ENCODE data around the gene HYOU1. TPM values are rescaled to one million over a fixed set of nuclear protein-coding genes. Genes with fewer than 3 reads are reported as not detected.

The HYOU1 gene
- polyA plus RNA-seq, 1 donor (not counting 4 experiments of a cell fraction or from before 2014, with no cell fraction given), result 119 TPM

DNA sequence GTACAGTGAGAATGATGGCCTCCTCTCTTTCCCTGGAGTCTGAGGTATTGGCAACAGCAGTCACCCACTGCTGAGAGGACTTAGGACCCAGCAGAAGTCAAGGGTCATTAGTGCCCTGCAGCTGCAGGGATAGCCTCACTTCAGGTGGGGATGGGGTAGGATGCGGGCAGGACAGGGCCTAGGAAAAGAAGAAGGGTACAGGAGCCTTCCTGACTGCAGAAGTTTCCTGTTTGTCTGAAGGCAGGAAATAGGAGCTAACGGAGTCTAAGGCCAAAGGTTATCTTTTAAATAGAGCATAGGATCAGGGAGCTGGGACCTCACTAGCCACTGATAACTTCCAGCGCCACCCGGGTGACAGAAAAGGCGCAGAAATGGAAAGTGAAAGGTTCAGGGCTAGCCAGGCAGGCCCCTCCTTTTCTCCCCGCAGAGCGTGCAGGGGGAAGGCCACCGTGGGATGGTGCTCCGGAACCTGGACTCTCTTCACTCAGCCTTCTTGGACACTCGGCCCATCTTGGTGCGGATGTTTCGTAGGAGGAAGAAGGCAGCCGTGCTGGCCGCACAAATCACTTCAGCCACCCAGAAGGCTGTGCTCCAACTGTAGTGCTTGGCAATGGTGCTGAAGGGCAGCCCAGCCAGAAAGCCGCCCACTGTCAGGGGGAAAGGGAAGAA lies 32.4 kb downstream of the HYOU1 start:
- TF ChIP-seq, protein P1, sequence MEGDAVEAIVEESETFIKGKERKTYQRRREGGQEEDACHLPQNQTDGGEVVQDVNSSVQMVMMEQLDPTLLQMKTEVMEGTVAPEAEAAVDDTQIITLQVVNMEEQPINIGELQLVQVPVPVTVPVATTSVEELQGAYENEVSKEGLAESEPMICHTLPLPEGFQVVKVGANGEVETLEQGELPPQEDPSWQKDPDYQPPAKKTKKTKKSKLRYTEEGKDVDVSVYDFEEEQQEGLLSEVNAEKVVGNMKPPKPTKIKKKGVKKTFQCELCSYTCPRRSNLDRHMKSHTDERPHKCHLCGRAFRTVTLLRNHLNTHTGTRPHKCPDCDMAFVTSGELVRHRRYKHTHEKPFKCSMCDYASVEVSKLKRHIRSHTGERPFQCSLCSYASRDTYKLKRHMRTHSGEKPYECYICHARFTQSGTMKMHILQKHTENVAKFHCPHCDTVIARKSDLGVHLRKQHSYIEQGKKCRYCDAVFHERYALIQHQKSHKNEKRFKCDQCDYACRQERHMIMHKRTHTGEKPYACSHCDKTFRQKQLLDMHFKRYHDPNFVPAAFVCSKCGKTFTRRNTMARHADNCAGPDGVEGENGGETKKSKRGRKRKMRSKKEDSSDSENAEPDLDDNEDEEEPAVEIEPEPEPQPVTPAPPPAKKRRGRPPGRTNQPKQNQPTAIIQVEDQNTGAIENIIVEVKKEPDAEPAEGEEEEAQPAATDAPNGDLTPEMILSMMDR (optimal IDR thresholded peaks at IDR 0.05 in 1 of 3, IDR thresholded peaks at IDR 0.05 in 1 of 3, conservative IDR thresholded peaks at IDR 0.05 in 1 of 3; ENCODE audit: extremely low read depth in 1 of 3, insufficient read depth in 2 of 3, low read length in 3 of 3), result no peak
- no peak for TF ChIP-seq EZH2 (IDR thresholded peaks at IDR 0.05; ENCODE audit: low read length)
- no peak for DNase-seq (ENCODE audit: low read depth, low spot score)
- Histone ChIP-seq H3K27me3 (ENCODE audit: control insufficient read depth, extremely low read depth, insufficient read depth, low read length) (no peaks in the 10 kb centered on the region), H3K4me2 (ENCODE audit: control insufficient read depth, extremely low read depth, insufficient read depth, low read depth, low read length) (no peak overlapping the region), H3K27ac (ENCODE audit: control insufficient read depth, insufficient read depth, low read length) (no peak overlapping the region), H3K4me1 (ENCODE audit: control insufficient read depth, extremely low read depth, insufficient read depth, low read length) (peaks cover 17% of the 10 kb centered on the region), H4K20me1 (ENCODE audit: control insufficient read depth, extremely low read depth, insufficient read depth, low read length) (no peaks in the 10 kb centered on the region), H2AFZ (ENCODE audit: control insufficient read depth, low read length) (no peak overlapping the region), H3K9me3 (ENCODE audit: control insufficient read depth, low read depth, low read length) (no peaks in the 10 kb centered on the region), H3K79me2 (ENCODE audit: control insufficient read depth, insufficient read depth, low read length) (peaks cover 20% of the 10 kb centered on the region), H3K9ac (ENCODE audit: control insufficient read depth, extremely low read depth, insufficient read depth, low read length) (no peak overlapping the region), H3K9me1 (ENCODE audit: control insufficient read depth, extremely low read depth, insufficient read depth, low read length) (no peaks in the 10 kb centered on the region), H3K4me3 (ENCODE audit: control insufficient read depth in 2 of 3, extremely low read depth in 1 of 3, insufficient read depth in 2 of 3, low read depth in 1 of 3, low read length in 3 of 3) (no peak overlapping the region), H3K36me3 (ENCODE audit: control insufficient read depth in 2 of 2, extremely low read depth in 1 of 2, insufficient read depth in 2 of 2, low read length in 2 of 2) (peaks cover 27 to 40% of the 10 kb centered on the region in 2 experiments)
- dilution Hi-C loops (cut with MboI; ENCODE audit: extremely low pct_ligation_motif_present, low sequenced_read_pairs), result no loop called here
- FAIRE-seq, result no peak

DNA sequence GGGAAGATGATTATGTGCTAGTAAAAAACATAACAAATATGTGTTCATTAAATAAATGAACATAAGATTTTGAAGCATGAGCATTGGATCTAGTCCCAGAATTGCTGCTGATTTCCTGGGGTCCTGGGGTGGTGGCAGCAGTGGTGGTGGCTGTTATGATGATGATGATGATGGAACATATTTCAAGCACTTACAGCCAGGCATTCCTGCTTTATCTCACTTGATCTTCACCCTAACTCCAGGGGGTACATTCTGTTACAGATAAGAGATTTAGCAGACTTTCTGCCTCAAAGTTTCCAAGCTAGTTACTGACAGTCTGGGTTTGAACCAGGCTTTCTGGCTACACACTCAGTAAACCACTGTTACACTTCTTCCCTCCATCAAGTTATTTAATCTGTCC lies 33.3 kb downstream of the HYOU1 start:
- Histone ChIP-seq H4K20me1 (ENCODE audit: control insufficient read depth, extremely low read depth, insufficient read depth, low read length) (no peaks in the 10 kb centered on the region), H3K9me1 (ENCODE audit: control insufficient read depth, extremely low read depth, insufficient read depth, low read length) (no peaks in the 10 kb centered on the region), H3K27me3 (ENCODE audit: control insufficient read depth, extremely low read depth, insufficient read depth, low read length) (no peaks in the 10 kb centered on the region), H3K79me2 (ENCODE audit: control insufficient read depth, insufficient read depth, low read length) (peaks cover 21% of the 10 kb centered on the region), H3K36me3 (ENCODE audit: control insufficient read depth in 2 of 2, extremely low read depth in 1 of 2, insufficient read depth in 2 of 2, low read length in 2 of 2) (peaks cover 27 to 37% of the 10 kb centered on the region in 2 experiments), H3K4me3 (ENCODE audit: control insufficient read depth in 2 of 3, extremely low read depth in 1 of 3, insufficient read depth in 2 of 3, low read depth in 1 of 3, low read length in 3 of 3) (no peak overlapping the region), H3K9me3 (ENCODE audit: control insufficient read depth, low read depth, low read length) (no peaks in the 10 kb centered on the region), H3K4me2 (ENCODE audit: control insufficient read depth, extremely low read depth, insufficient read depth, low read depth, low read length) (no peak overlapping the region), H3K27ac (ENCODE audit: control insufficient read depth, insufficient read depth, low read length) (no peak overlapping the region), H3K4me1 (ENCODE audit: control insufficient read depth, extremely low read depth, insufficient read depth, low read length) (peaks cover 8% of the 10 kb centered on the region), H3K9ac (ENCODE audit: control insufficient read depth, extremely low read depth, insufficient read depth, low read length) (no peak overlapping the region), H2AFZ (ENCODE audit: control insufficient read depth, low read length) (no peak overlapping the region)
- no peak for FAIRE-seq
- TF ChIP-seq, protein P1 (optimal IDR thresholded peaks at IDR 0.05 in 1 of 3, IDR thresholded peaks at IDR 0.05 in 1 of 3, conservative IDR thresholded peaks at IDR 0.05 in 1 of 3; ENCODE audit: extremely low read depth in 1 of 3, insufficient read depth in 2 of 3, low read length in 3 of 3), result no peak
- DNase-seq (ENCODE audit: low read depth, low spot score), result no peak
- dilution Hi-C loops (cut with MboI; ENCODE audit: extremely low pct_ligation_motif_present, low sequenced_read_pairs), result no loop called here
